HL-60 (cell line): ENCODE data around the gene GADD45B.

Experiments
- DNase-seq, 2 experiments: peaks; one replicate each; pipeline ENCODE4 v3.0.0-alpha.2; 2010 to 2020; ENCODE audit warnings: low read depth in 1 of 2, low spot score in 1 of 2
- H3K27ac ChIP-seq: fragments of 250-450 bp; sonication (Bioruptor Pico); replicated peaks from 2 replicates; pipeline ENCODE4 v1.5.1; 2020; ENCODE audit warnings: mild to moderate bottlenecking, moderate library complexity
- H3K27me3 ChIP-seq: fragments of 250-450 bp; sonication (Bioruptor Pico); 2 replicates; pipeline ENCODE4 v1.5.1; 2021; ENCODE audit warnings: mild to moderate bottlenecking, moderate library complexity; ENCODE audit not compliant: insufficient read depth, poor library complexity, severe bottlenecking
- H3K4me3 ChIP-seq: replicated peaks from 2 replicates; pipeline ENCODE4 v1.5.1; 2011; ENCODE audit warnings: mild to moderate bottlenecking, control low read depth, low read length; ENCODE audit not compliant: insufficient read depth
- CTCF ChIP-seq: IDR thresholded peaks from one replicate; pipeline ENCODE4 v1.5.1; 2011; ENCODE audit warnings: low read length, control low read depth, inconsistent platforms; ENCODE audit not compliant: insufficient read depth
- GABPA ChIP-seq: IDR thresholded peaks from 2 replicates; pipeline ENCODE4 v1.6.1; 2012; ENCODE audit warnings: low read depth
- POLR2AphosphoS5 ChIP-seq: IDR thresholded peaks from 2 replicates; pipeline ENCODE4 v1.6.1; 2012; ENCODE audit warnings: low read depth
- REST ChIP-seq: IDR thresholded peaks from 2 replicates; pipeline ENCODE4 v1.6.1; 2012; ENCODE audit warnings: low read depth; ENCODE audit not compliant: insufficient replicate concordance
- SPI1 ChIP-seq: IDR thresholded peaks from 2 replicates; pipeline ENCODE4 v1.6.1; 2012; ENCODE audit warnings: low read depth, mild to moderate bottlenecking, borderline replicate concordance

The GADD45B gene

GRCh38 chr19:2432131-2432848, 43.6 kb upstream of the GADD45B start:
- no peak overlapping the region for H3K4me3 ChIP-seq
- no peaks in the 10 kb centered on the region for H3K27me3 ChIP-seq
- DNase-seq, result no peak
- no peak overlapping the region for H3K27ac ChIP-seq
- TF ChIP-seq GABPA (no peak), REST (no peak), POLR2AphosphoS5 (no peak), SPI1 (no peak), CTCF (no peak)

DNA sequence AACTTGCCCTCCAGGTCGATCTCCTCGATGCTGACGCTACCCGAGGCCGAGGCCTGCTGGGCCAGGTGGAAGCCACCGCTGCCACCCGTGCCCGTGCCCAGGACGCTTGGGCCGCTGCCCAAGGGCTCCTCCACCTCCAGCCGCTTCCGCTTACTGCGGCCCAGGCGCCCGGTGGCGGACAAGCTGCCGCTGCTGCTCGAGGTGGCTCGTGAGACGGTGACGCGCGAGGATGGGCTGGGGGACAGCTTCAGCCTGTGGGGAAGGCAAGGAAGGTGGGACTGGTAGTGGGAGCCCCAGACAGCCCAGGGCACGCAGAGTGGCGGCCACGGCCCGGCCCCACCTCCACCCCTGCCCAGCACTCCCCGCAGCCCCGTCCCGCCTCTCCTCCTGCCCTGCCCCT, 42.1 kb upstream of the GADD45B start:
- TF ChIP-seq SPI1, result no peak
- no peak for TF ChIP-seq POLR2AphosphoS5
- TF ChIP-seq GABPA, result no peak
- no peak for TF ChIP-seq CTCF
- TF ChIP-seq REST, result no peak
- no peaks in the 10 kb centered on the region for H3K27me3 ChIP-seq
- no peak overlapping the region for H3K27ac ChIP-seq
- no peak for DNase-seq
- no peak overlapping the region for H3K4me3 ChIP-seq

DNA sequence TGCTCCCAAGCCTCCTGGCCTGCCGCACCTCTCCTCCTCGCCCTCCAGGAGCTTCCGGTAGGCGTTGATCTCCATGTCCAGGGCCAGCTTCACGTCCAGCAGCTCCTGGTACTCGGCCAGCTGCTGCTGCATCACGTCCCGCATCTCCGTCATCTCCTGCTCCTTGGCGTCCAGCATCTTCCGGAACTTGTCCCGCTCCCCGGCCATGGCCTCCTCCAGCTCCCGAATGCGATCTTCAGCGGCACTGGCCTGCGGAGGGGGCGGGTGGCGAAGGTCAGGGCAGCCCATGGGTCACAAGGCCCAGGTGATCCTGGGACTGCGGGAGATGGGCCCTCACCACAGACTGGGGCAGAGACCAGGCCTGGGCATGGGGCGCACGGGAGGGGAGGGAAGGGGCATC, 41.7 kb upstream of the GADD45B start:
- Histone ChIP-seq H3K4me3 (no peak overlapping the region), H3K27ac (no peak overlapping the region), H3K27me3 (no peaks in the 10 kb centered on the region)
- DNase-seq, result no peak
- no peak for TF ChIP-seq POLR2AphosphoS5
- no peak for TF ChIP-seq CTCF
- TF ChIP-seq GABPA, result no peak
- no peak for TF ChIP-seq SPI1
- TF ChIP-seq REST, result no peak
